PC-3 (cell line): ENCODE results near the gene PKDCC.

Source experiments
- CTCF ChIP-seq: fragments of 300-600 bp; sonication (generic); conservative IDR thresholded peaks from 2 replicates; pipeline ENCODE4 v1.5.1; 2017; ENCODE audit warnings: antibody characterized with exemption, low read depth, mild to moderate bottlenecking, low read length
- EZH2 ChIP-seq: fragments of 300-600 bp; sonication (generic); IDR thresholded peaks from one replicate; pipeline ENCODE4 v1.6.1; 2017; ENCODE audit warnings: antibody characterized with exemption, mild to moderate bottlenecking, low read length; ENCODE audit not compliant: unreplicated experiment
- EZH2phosphoT487 ChIP-seq: fragments of 300-600 bp; sonication (generic); IDR thresholded peaks from 2 replicates; pipeline ENCODE4 v1.6.1; 2018; ENCODE audit warnings: mild to moderate bottlenecking, antibody characterized with exemption, low read length, borderline replicate concordance

- TF ChIP-seq CTCF (no peak; the same call in 1 of the 2 replicates), EZH2phosphoT487 (no peak), EZH2 (no peak)
These were observed 7.1 kb upstream of the PKDCC start for GRCh38 chr2:42040643-42041278.
